H1 (cell line): ENCODE measurements around the gene THPO. TPM values are rescaled to one million over a fixed set of nuclear protein-coding genes. Genes with fewer than 3 reads are reported as not detected.
A peak's percentile ranks its signal among the peaks of the same experiment; 100 is the strongest.

ENCODE experiments used
- CTCF ChIA-PET: fragments of 300-600 bp; sonication (Branson Sonifier 250); formaldehyde crosslinking; loops from one replicate; lab custom pipeline; 2021; ENCODE audit not compliant: partially characterized antibody; lab: Charles Lee
- POLR2A ChIA-PET: fragments of 300-600 bp; sonication (Branson Sonifier 250); formaldehyde crosslinking; loops from one replicate; lab custom pipeline; 2021; ENCODE audit warnings: inconsistent platforms; ENCODE audit not compliant: partially characterized antibody; lab: Charles Lee
- DNase-seq, 2 experiments: peaks; one replicate each; pipeline versions ENCODE4 v3.0.0 to v3.0.0-alpha.2; 2010 to 2022; ENCODE audit warnings: low spot score in 2 of 2, low read depth in 1 of 2, mixed read lengths in 1 of 2
- FAIRE-seq: peaks from 2 replicates; lab custom pipeline; 2011; peaks lifted over from hg19 to GRCh38; lab: Jason Lieb, UNC
- H2AFZ ChIP-seq: 2 replicates; pipeline ENCODE4 v1.8.1; 2012; ENCODE audit warnings: low read length, inconsistent platforms
- H2AK5ac ChIP-seq: 2 replicates; pipeline ENCODE4 v1.6.1; 2013; ENCODE audit warnings: low read depth, low read length
- H2BK120ac ChIP-seq: replicated peaks from 2 replicates; pipeline ENCODE3; 2013; ENCODE audit warnings: low read depth, low read length, inconsistent platforms
- H2BK12ac ChIP-seq: 2 replicates; pipeline ENCODE4 v1.6.1; 2013; ENCODE audit warnings: low read depth, low read length
- H2BK15ac ChIP-seq: 2 replicates; pipeline ENCODE4 v1.6.1; 2013; ENCODE audit warnings: low read length
- H2BK20ac ChIP-seq: 2 replicates; pipeline ENCODE4 v1.6.1; 2013; ENCODE audit warnings: low read length
- H2BK5ac ChIP-seq: 2 replicates; pipeline ENCODE4 v1.6.1; 2013; ENCODE audit warnings: low read depth, low read length
- H3K14ac ChIP-seq: 2 replicates; pipeline ENCODE4 v1.6.1; 2013; ENCODE audit warnings: inconsistent platforms; ENCODE audit not compliant: insufficient read length
- H3K18ac ChIP-seq: 2 replicates; pipeline ENCODE4 v1.6.1; 2013; ENCODE audit warnings: low read length; ENCODE audit errors: extremely low read depth
- H3K23ac ChIP-seq: 2 replicates; pipeline ENCODE4 v1.6.1; 2013; ENCODE audit warnings: inconsistent platforms; ENCODE audit not compliant: insufficient read length
- H3K23me2 ChIP-seq: 2 replicates; pipeline ENCODE4 v1.6.1; 2013; ENCODE audit warnings: low read depth, low read length
- H3K27ac ChIP-seq: 2 replicates; pipeline ENCODE4 v1.6.1; 2011; ENCODE audit warnings: low read depth, low read length, inconsistent platforms
- H3K27me3 ChIP-seq, 4 experiments: replicated peaks in 1 of 4; 1 replicate in 1 of 4; 2 replicates in 3 of 4; pipeline versions ENCODE4 v1.6.1 to v1.8.1; 2011 to 2013; ENCODE audit warnings: low read length in 3 of 4, mild to moderate bottlenecking in 3 of 4, inconsistent platforms in 2 of 4, mixed read lengths in 2 of 4, moderate library complexity in 1 of 4; ENCODE audit not compliant: control insufficient read depth in 3 of 4, insufficient read depth in 3 of 4; ENCODE audit errors: extremely low read depth in 1 of 4
- H3K36me3 ChIP-seq, 4 experiments: 2 replicates each; pipeline versions ENCODE4 v1.6.1 to v1.8.1; 2011 to 2013; ENCODE audit warnings: mild to moderate bottlenecking in 4 of 4, low read length in 3 of 4, moderate library complexity in 2 of 4, control low read depth in 1 of 4, inconsistent platforms in 1 of 4; ENCODE audit not compliant: insufficient read depth in 4 of 4, control insufficient read depth in 2 of 4
- H3K4ac ChIP-seq: replicated peaks from 2 replicates; pipeline ENCODE3; 2013; ENCODE audit warnings: low read length, low read depth, mixed read lengths, inconsistent platforms; ENCODE audit not compliant: insufficient read length
- H3K4me1 ChIP-seq, 4 experiments: replicated peaks in 1 of 4; 1 replicate in 1 of 4; 2 replicates in 3 of 4; pipeline versions ENCODE4 v1.6.1 to v1.8.1; 2011 to 2013; ENCODE audit warnings: low read length in 3 of 4, inconsistent platforms in 2 of 4, mixed read lengths in 1 of 4; ENCODE audit not compliant: insufficient read depth in 4 of 4, control insufficient read depth in 3 of 4
- H3K4me2 ChIP-seq, 2 experiments: 2 replicates each; pipeline versions ENCODE4 v1.6.1 to v1.8.1; 2011 to 2013; ENCODE audit warnings: low read depth in 2 of 2, low read length in 2 of 2, control low read depth in 1 of 2, inconsistent platforms in 1 of 2, mild to moderate bottlenecking in 1 of 2; ENCODE audit not compliant: insufficient read depth in 1 of 2
- H3K4me3 ChIP-seq, 4 experiments: fragments of 200-600, 300-600 bp in 1 of 4; sonication (generic), shearing (Covaris generic), sonication (Bioruptor Twin) in 1 of 4; 2 replicates each; pipeline versions ENCODE4 v1.5.1 to v1.8.1; 2011 to 2016; ENCODE audit warnings: low read length in 4 of 4, low read depth in 3 of 4, control low read depth in 2 of 4, inconsistent platforms in 2 of 4, mild to moderate bottlenecking in 2 of 4, mixed read lengths in 1 of 4, moderate library complexity in 1 of 4; ENCODE audit not compliant: insufficient read depth in 2 of 4; ENCODE audit errors: extremely low read depth in 1 of 4
- H3K56ac ChIP-seq: replicated peaks from 2 replicates; pipeline ENCODE3; 2013; ENCODE audit warnings: low read depth, mild to moderate bottlenecking, mixed read lengths, low read length, inconsistent platforms; ENCODE audit not compliant: insufficient read length
- H3K79me1 ChIP-seq: 2 replicates; pipeline ENCODE4 v1.6.1; 2013; ENCODE audit warnings: low read depth, low read length, control low read depth
- H3K79me2 ChIP-seq, 2 experiments: 2 replicates each; pipeline versions ENCODE4 v1.6.1 to v1.8.1; 2012 to 2013; ENCODE audit warnings: low read length in 2 of 2, mild to moderate bottlenecking in 2 of 2, inconsistent platforms in 1 of 2; ENCODE audit not compliant: insufficient read depth in 2 of 2, control insufficient read depth in 1 of 2
- H3K9ac ChIP-seq, 4 experiments: replicated peaks in 1 of 4; 1 replicate in 1 of 4; 2 replicates in 3 of 4; pipeline versions ENCODE4 v1.6.1 to v1.8.1; 2011 to 2013; ENCODE audit warnings: low read depth in 3 of 4, low read length in 3 of 4, control low read depth in 2 of 4, mild to moderate bottlenecking in 2 of 4, moderate library complexity in 2 of 4, inconsistent platforms in 1 of 4; ENCODE audit errors: extremely low read depth in 1 of 4
- H3K9me3 ChIP-seq, 2 experiments: 2 replicates each; pipeline versions ENCODE4 v1.6.1 to v1.8.1; 2012 to 2013; ENCODE audit warnings: mild to moderate bottlenecking in 2 of 2, moderate library complexity in 2 of 2, control low read depth in 1 of 2, inconsistent platforms in 1 of 2, low read depth in 1 of 2, low read length in 1 of 2, mixed read lengths in 1 of 2; ENCODE audit not compliant: insufficient read depth in 2 of 2
- H4K20me1 ChIP-seq, 2 experiments: replicated peaks in 1 of 2; 2 replicates each; pipeline versions ENCODE3 to v1.8.1; 2011 to 2013; ENCODE audit warnings: inconsistent platforms in 2 of 2, low read length in 2 of 2, mild to moderate bottlenecking in 1 of 2; ENCODE audit not compliant: insufficient read depth in 2 of 2, control insufficient read depth in 1 of 2
- H4K5ac ChIP-seq: 2 replicates; pipeline ENCODE4 v1.6.1; 2013; ENCODE audit warnings: low read length, low read depth, mixed read lengths, inconsistent platforms; ENCODE audit not compliant: insufficient read length
- H4K8ac ChIP-seq: 2 replicates; pipeline ENCODE4 v1.8.0; 2013; ENCODE audit warnings: mild to moderate bottlenecking, moderate library complexity, low read length, inconsistent platforms; ENCODE audit not compliant: insufficient read depth; ENCODE audit errors: extremely low read depth
- H4K91ac ChIP-seq: replicated peaks from 2 replicates; pipeline ENCODE3; 2013; ENCODE audit warnings: low read length, mixed read lengths, inconsistent platforms; ENCODE audit not compliant: insufficient read length
- ATF2 ChIP-seq: IDR thresholded peaks from 2 replicates; pipeline ENCODE4 v1.6.1; 2012; ENCODE audit warnings: low read length, inconsistent platforms
- HDAC2 ChIP-seq, 2 experiments: fragments of 300-600 bp in 1 of 2; sonication (generic) in 1 of 2; IDR thresholded peaks; 2 replicates each; pipeline ENCODE4 v1.6.1; 2011 to 2012; ENCODE audit warnings: low read depth in 2 of 2, low read length in 2 of 2, mild to moderate bottlenecking in 2 of 2, moderate library complexity in 2 of 2, borderline replicate concordance in 1 of 2, inconsistent platforms in 1 of 2
- KDM4A ChIP-seq: IDR thresholded peaks from one replicate; pipeline ENCODE4 v1.7.1; 2012; ENCODE audit warnings: low read depth, mild to moderate bottlenecking, moderate library complexity, low read length, inconsistent platforms; ENCODE audit not compliant: severe bottlenecking
- MAFK ChIP-seq: IDR thresholded peaks from 2 replicates; pipeline ENCODE4 v1.6.1; 2012; ENCODE audit warnings: low read depth, mild to moderate bottlenecking, improper control_type of control experiment, low read length
- NRF1 ChIP-seq: IDR thresholded peaks from 2 replicates; pipeline ENCODE4 v1.6.1; 2011; ENCODE audit warnings: mild to moderate bottlenecking, low read depth, low read length, improper control_type of control experiment
- SUZ12 ChIP-seq: fragments of 200-600 bp; sonication (generic); IDR thresholded peaks from 2 replicates; pipeline ENCODE4 v1.6.1; 2012; ENCODE audit warnings: mild to moderate bottlenecking, inconsistent platforms, low read length, moderate library complexity, mixed read lengths
- TCF12 ChIP-seq: IDR thresholded peaks from 2 replicates; pipeline ENCODE4 v1.6.1; 2011; ENCODE audit warnings: low read depth, mild to moderate bottlenecking, low read length
- TEAD4 ChIP-seq: IDR thresholded peaks from 2 replicates; pipeline ENCODE4 v1.6.1; 2012; ENCODE audit warnings: low read depth, low read length, inconsistent platforms, mixed read lengths
- WGBS, 2 experiments: shearing (Covaris generic) in 1 of 2; methylation state at CpG; one replicate each; pipeline versions ENCODE4 v1.1.6 to v1.1.7; 2013 to 2015; ENCODE audit warnings: low lambda C conversion rate in 2 of 2, mixed read lengths in 2 of 2, inconsistent platforms in 1 of 2, low coverage in 1 of 2, missing lambda C conversion rate in 1 of 2; ENCODE audit not compliant: insufficient replicate concordance in 2 of 2, insufficient coverage in 1 of 2, insufficient read length in 1 of 2; ENCODE audit errors: extremely low coverage in 1 of 2, missing lambda C conversion rate in 1 of 2; 5-methylcytosine and 5-hydroxymethylcytosine counted together
- polyA plus RNA-seq, 7 experiments: library from polyadenylated mRNA; depleted of rRNA in 3 of 7; stranded (reverse) in 5 of 7; unstranded in 2 of 7; fragments of >200 nt in 5 of 7; fragments of 200-250 nt in 2 of 7; gene quantifications; 1 replicate in 5 of 7; 2 replicates in 1 of 7; 4 replicates in 1 of 7; pipeline versions ENCODE4 v1.2.1 to v1.2.3, GENCODE V29; 2011 to 2013; ENCODE audit warnings: missing spikeins in 2 of 7, mixed read lengths in 2 of 7
- total RNA-seq: library from RNA; stranded (reverse); fragmentation: NEBNext Ultra II Directional; extraction: Animal tissue kit (Norgen Biotek cat#: 25700); gene quantifications from 2 replicates; pipeline ENCODE4 v1.2.1, GENCODE V29; 2021

The THPO gene
- total and polyA plus RNA-seq, 2 of the 8 experiments (the other 6 are each of a cell fraction or from before 2014, with no cell fraction given) = 0.82 to 1.2 TPM

GRCh38 chr3:184375747-184376461 is 2.1 kb downstream of the THPO start:
- Histone ChIP-seq H3K23ac (no peak overlapping the region), H3K4me2 (no peak overlapping the region), H3K79me1 (no peaks in the 10 kb centered on the region), H3K4me3 (no peak overlapping the region), H3K9me3 (no peaks in the 10 kb centered on the region), H3K9ac (no peak overlapping the region), H3K14ac (no peak overlapping the region), H3K79me2 (no peaks in the 10 kb centered on the region), H3K18ac (0 out of 2 replicates have a peak overlapping the region, but pooled peaks have one; percentile 41), H2BK15ac (no peak overlapping the region), H2BK20ac (no peak overlapping the region), H2BK12ac (0 out of 2 replicates have a peak overlapping the region, but pooled peaks have one; percentile 80), H3K36me3 (no peaks in the 10 kb centered on the region), H4K91ac (no peak overlapping the region), H3K4ac (no peak overlapping the region), H4K5ac (no peak overlapping the region), H2BK5ac (no peak overlapping the region), H3K27me3 (peaks cover 12 to 25% (median 23%) of the 10 kb centered on the region in 4 experiments), H4K8ac (peak overlapping the region; percentile 42; the same call in 1 of the 2 replicates), H2AK5ac (no peak overlapping the region; the same call in 1 of the 2 replicates), H4K20me1 (peaks cover under 1 to 3% of the 10 kb centered on the region in 2 experiments), H3K56ac (no peak overlapping the region), H3K4me1 (peaks cover 4 to 34% (median 24%) of the 10 kb centered on the region in 4 experiments), H3K27ac (no peak overlapping the region), H3K23me2 (peaks cover 8% of the 10 kb centered on the region; the same call in 1 of the 2 replicates), H2BK120ac (no peak overlapping the region), H2AFZ (no peak overlapping the region)
- FAIRE-seq (no peak), DNase-seq (no peak)
- ChIA-PET CTCF (interaction anchor here (0.7 to 11.5 kb wide), 12 partner anchors 8 to 163 kb away, joined by 3 to 223 read pairs (median 6); partner anchors contain the start of gene CHRD), POLR2A (interaction anchor here (1.1 to 1.6 kb wide), 3 partner anchors 14 to 166 kb away, joined by 3 to 4 read pairs (median 3); partner anchors contain the start of genes CLCN2 and POLR2H)
- TF ChIP-seq KDM4A (no peak), SUZ12 (no peak), TEAD4 (peak; percentile 84), ATF2 (no peak), HDAC2 (IDR thresholded peaks at IDR 0.05; ENCODE audit: borderline replicate concordance in 1 of 2, low read depth in 2 of 2, low read length in 2 of 2) (no peak), NRF1 (no peak), TCF12 (no peak), MAFK (no peak)
- 76% methylated on average over 12 of the region's 12 CpGs; no CpG with 5 or more reads in 1 of the 2 experiments for WGBS, 2 experiments
